ENCODE measurements around the gene VTI1A.

DNA sequence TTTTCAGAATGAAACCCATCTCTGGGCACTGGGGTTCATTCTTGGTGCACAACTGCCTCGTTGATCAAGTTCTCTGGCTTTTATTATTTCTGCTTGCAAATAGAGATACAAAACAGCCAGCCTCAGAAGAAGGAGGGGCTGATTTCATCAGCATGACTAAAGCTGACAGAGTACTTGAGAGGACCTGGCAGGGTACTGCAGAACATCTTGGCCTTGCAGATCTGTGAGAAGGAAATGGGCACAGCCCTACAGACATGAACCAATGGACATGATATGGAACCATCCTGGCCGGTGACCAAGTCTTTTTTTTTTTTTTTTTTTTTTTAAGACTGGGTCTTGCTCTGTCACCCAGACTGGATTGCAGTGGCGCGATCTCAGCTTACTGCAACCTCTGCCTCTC lies 240.6 kb downstream of the VTI1A start:
- TF ChIP-seq, protein P1, sequence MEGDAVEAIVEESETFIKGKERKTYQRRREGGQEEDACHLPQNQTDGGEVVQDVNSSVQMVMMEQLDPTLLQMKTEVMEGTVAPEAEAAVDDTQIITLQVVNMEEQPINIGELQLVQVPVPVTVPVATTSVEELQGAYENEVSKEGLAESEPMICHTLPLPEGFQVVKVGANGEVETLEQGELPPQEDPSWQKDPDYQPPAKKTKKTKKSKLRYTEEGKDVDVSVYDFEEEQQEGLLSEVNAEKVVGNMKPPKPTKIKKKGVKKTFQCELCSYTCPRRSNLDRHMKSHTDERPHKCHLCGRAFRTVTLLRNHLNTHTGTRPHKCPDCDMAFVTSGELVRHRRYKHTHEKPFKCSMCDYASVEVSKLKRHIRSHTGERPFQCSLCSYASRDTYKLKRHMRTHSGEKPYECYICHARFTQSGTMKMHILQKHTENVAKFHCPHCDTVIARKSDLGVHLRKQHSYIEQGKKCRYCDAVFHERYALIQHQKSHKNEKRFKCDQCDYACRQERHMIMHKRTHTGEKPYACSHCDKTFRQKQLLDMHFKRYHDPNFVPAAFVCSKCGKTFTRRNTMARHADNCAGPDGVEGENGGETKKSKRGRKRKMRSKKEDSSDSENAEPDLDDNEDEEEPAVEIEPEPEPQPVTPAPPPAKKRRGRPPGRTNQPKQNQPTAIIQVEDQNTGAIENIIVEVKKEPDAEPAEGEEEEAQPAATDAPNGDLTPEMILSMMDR (IDR thresholded peaks at IDR 0.05), result no peak
- no peak for TF ChIP-seq POLR2A (IDR thresholded peaks at IDR 0.05)

Measured in adrenal gland (tissue), 5 donors.